Tibial artery (tissue), 4 donors: Measurements from ENCODE around the gene CDAN1.

Experiments used
- DNase-seq, 2 donors: peaks; one replicate each; pipeline ENCODE4 v3.0.0-alpha.2; 2019
- H3K27ac ChIP-seq, 2 donors: fragments of 200-600 bp; sonication (generic) in 1 of 2; 1 replicate in 1 of 2; 2 replicates in 1 of 2; pipeline ENCODE4 v1.5.1; 2018 to 2019; ENCODE audit warnings: mild to moderate bottlenecking in 1 of 2
- H3K27me3 ChIP-seq, 2 donors: fragments of 200-600 bp; sonication (generic) in 1 of 2; one replicate each; pipeline versions ENCODE4 v1.5.1 to v1.6.0; 2016 to 2019
- H3K36me3 ChIP-seq, 3 donors: fragments of 200-600 bp; sonication (generic) in 2 of 3; one replicate each; pipeline ENCODE4 v1.5.1; 2016 to 2019; ENCODE audit warnings: mild to moderate bottlenecking in 2 of 3
- H3K4me1 ChIP-seq, 4 donors: fragments of 200-600 bp; sonication (generic) in 2 of 4; 1 replicate in 3 of 4; 2 replicates in 1 of 4; pipeline ENCODE4 v1.5.1; 2016 to 2019
- H3K4me3 ChIP-seq, 2 donors: fragments of 200-600 bp; sonication (generic) in 1 of 2; 1 replicate in 1 of 2; 2 replicates in 1 of 2; pipeline ENCODE4 v1.5.1; 2018 to 2019; ENCODE audit warnings: mild to moderate bottlenecking in 2 of 2
- H3K9me3 ChIP-seq, 3 donors: fragments of 200-600 bp; sonication (generic) in 1 of 3; one replicate each; pipeline ENCODE4 v1.5.1; 2016 to 2019
- intact Hi-C: fragments of 100-400 bp; cut with DNase I; formaldehyde crosslinking; loops from one replicate; pipeline ENCODE4 v1.15.0; 2023; ENCODE audit warnings: low total_unique reads
- TF ChIP-seq, protein P1 (sequence below), 2 experiments: fragments of 200-600 bp in 1 of 2; fragments of 450-650 bp in 1 of 2; IDR thresholded peaks; one replicate each; pipeline ENCODE4 v1.5.1; 2017 to 2019; ENCODE audit warnings: antibody characterized with exemption in 2 of 2, mild to moderate bottlenecking in 1 of 2, moderate library complexity in 1 of 2

Gene CDAN1

GRCh38 chr15:42696626-42697025 is 40.3 kb downstream of the CDAN1 start:
- H3K9me3 ChIP-seq, result no peaks in the 10 kb centered on the region
- intact Hi-C loops, result no loop called here
- peaks cover 0 to 6% (median 0%) of the 10 kb centered on the region in 4 donors for H3K4me1 ChIP-seq
- H3K4me3 ChIP-seq, result no peak overlapping the region
- no peak overlapping the region for H3K27ac ChIP-seq
- TF ChIP-seq, protein P1, sequence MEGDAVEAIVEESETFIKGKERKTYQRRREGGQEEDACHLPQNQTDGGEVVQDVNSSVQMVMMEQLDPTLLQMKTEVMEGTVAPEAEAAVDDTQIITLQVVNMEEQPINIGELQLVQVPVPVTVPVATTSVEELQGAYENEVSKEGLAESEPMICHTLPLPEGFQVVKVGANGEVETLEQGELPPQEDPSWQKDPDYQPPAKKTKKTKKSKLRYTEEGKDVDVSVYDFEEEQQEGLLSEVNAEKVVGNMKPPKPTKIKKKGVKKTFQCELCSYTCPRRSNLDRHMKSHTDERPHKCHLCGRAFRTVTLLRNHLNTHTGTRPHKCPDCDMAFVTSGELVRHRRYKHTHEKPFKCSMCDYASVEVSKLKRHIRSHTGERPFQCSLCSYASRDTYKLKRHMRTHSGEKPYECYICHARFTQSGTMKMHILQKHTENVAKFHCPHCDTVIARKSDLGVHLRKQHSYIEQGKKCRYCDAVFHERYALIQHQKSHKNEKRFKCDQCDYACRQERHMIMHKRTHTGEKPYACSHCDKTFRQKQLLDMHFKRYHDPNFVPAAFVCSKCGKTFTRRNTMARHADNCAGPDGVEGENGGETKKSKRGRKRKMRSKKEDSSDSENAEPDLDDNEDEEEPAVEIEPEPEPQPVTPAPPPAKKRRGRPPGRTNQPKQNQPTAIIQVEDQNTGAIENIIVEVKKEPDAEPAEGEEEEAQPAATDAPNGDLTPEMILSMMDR (IDR thresholded peaks at IDR 0.05), result no peak
- peaks cover 43 to 89% (median 63%) of the 10 kb centered on the region in 3 donors for H3K36me3 ChIP-seq
- no peak for DNase-seq
- no peaks in the 10 kb centered on the region for H3K27me3 ChIP-seq

DNA sequence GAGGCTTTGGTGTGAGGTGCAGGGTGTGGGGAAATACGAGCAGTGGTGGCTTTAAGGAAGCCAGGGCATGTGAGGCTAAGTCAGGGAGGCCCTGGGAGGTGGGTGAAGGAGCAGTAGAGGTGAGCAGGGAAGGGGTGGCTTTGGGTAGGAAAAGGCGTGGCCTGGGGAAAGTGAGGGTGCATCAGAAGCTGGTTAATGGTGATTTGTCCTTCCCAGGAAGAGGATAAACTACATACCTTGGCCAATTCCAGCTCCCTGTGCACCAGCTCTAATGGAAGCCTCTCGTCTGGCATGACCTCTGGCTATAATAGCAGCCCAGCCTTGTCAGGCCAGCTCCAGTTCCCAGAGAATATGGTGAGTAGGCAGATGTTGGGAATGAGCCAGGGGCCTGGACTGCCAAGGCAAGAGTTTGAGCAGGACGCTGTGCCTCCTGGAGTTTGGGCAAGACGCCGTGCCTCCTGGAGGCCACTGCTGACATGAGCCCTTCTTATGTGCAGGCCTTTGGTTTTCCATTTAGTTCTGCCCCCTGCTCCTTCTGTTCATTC is 41.3 kb downstream of the CDAN1 start:
- peaks cover 50 to 89% (median 73%) of the 10 kb centered on the region in 3 donors for H3K36me3 ChIP-seq
- peak in 1 of 2 donors; percentile 71 for DNase-seq
- H3K27me3 ChIP-seq, result no peaks in the 10 kb centered on the region
- H3K27ac ChIP-seq, result peak overlapping the region in 1 of 2 donors; percentile 1
- peaks cover 0 to 6% (median 0%) of the 10 kb centered on the region in 4 donors for H3K4me1 ChIP-seq
- TF ChIP-seq, protein P1 (IDR thresholded peaks at IDR 0.05), result no peak
- intact Hi-C loops, result no loop called here
- H3K4me3 ChIP-seq, result no peak overlapping the region
- no peaks in the 10 kb centered on the region for H3K9me3 ChIP-seq

GRCh38 chr15:42694398-42694797 is 42.5 kb downstream of the CDAN1 start:
- DNase-seq, result no peak
- TF ChIP-seq, protein P1 (IDR thresholded peaks at IDR 0.05), result no peak
- H3K27me3 ChIP-seq, result no peaks in the 10 kb centered on the region
- peaks cover 0 to 6% (median 0%) of the 10 kb centered on the region in 4 donors for H3K4me1 ChIP-seq
- no peak overlapping the region for H3K27ac ChIP-seq
- no peaks in the 10 kb centered on the region for H3K9me3 ChIP-seq
- no peak overlapping the region for H3K4me3 ChIP-seq
- intact Hi-C loops, result no loop called here
- peaks cover 53 to 81% (median 79%) of the 10 kb centered on the region in 3 donors for H3K36me3 ChIP-seq

DNA sequence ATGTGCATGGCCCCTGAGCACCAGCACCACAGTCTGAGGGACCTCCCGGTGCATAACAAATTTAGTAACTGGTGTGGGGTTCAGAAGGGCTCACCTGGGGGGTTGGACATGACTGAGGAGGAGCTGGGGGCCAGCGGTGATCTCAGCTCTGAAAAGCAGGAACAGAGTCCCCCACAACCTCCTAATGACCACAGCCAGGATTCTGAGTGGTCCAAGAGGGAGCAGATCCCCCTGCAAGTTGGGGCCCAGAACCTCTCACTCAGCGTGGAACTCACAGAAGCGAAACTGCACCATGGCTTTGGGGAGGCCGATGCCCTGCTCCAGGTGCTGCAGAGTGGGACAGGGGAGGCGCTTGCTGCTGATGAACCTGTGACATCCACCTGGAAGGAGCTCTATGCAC is 43.0 kb downstream of the CDAN1 start:
- Histone ChIP-seq H3K36me3 (peaks cover 53 to 84% (median 81%) of the 10 kb centered on the region in 3 donors), H3K4me1 (peaks cover 0 to 6% (median 0%) of the 10 kb centered on the region in 4 donors), H3K27me3 (no peaks in the 10 kb centered on the region), H3K9me3 (no peaks in the 10 kb centered on the region), H3K4me3 (no peak overlapping the region), H3K27ac (no peak overlapping the region)
- no peak for DNase-seq
- intact Hi-C loops, result no loop called here
- TF ChIP-seq, protein P1 (IDR thresholded peaks at IDR 0.05), result no peak

- Histone ChIP-seq H3K27ac (no peak overlapping the region), H3K36me3 (peaks cover 53 to 89% (median 85%) of the 10 kb centered on the region in 3 donors), H3K9me3 (no peaks in the 10 kb centered on the region), H3K27me3 (no peaks in the 10 kb centered on the region), H3K4me3 (no peak overlapping the region), H3K4me1 (peaks cover 0 to 6% (median 0%) of the 10 kb centered on the region in 4 donors)
- TF ChIP-seq, protein P1 (IDR thresholded peaks at IDR 0.05), result no peak
- DNase-seq, result no peak
- intact Hi-C loops, result no loop called here
Observed at GRCh38 chr15:42693496-42693895, 43.4 kb downstream of the CDAN1 start.
